Peyer's patch (tissue), 4 donors: ENCODE data around the gene SP140.

ENCODE experiments used
- CTCF ChIP-seq, 6 experiments: fragments of 450-650 bp in 4 of 6; fragments of 200-600 bp in 2 of 6; sonication (generic) in 1 of 6; IDR thresholded peaks; one replicate each; pipeline ENCODE4 v1.5.1; 2017 to 2019; ENCODE audit warnings: antibody characterized with exemption in 6 of 6, mild to moderate bottlenecking in 3 of 6, moderate library complexity in 1 of 6
- POLR2A ChIP-seq, 2 donors: fragments of 450-650 bp; IDR thresholded peaks; one replicate each; pipeline ENCODE4 v1.5.1; 2017; ENCODE audit warnings: antibody characterized with exemption in 2 of 2, mild to moderate bottlenecking in 2 of 2, moderate library complexity in 2 of 2

DNA sequence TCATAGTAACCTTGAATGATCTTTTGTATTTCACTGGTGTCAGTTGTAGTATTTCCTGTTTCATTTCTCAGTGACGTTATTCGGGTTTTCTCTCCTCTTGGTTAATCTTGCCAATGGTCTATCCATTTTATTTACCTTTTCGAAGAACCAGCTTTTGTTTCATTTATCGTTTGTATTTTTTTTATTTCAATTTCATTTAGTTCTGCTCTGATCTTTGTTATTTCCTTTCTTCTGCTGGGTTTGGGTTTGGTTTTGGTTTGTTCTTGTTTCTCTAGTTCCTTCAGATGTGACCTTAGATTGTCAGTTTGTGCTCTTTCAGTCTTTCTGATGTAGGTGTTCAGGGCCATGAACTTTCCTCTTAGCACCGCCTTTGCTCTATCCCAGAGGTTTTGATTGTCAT is 36.7 kb downstream of the SP140 start:
- TF ChIP-seq CTCF (IDR thresholded peaks at IDR 0.05): no peak
- TF ChIP-seq POLR2A (IDR thresholded peaks at IDR 0.05): no peak
